DMS153 (cell line): ENCODE results near the gene SIRT4.
"Not testable (repeated sequence)": the region's sequence is repeated elsewhere in the genome, so short reads cannot be mapped to it uniquely, and the experiment has no call there.

Experiments
- DNase-seq: peaks from one replicate; lab custom pipeline; 2025; lab: John Stamatoyannopoulos, UW

SIRT4 gene, protein sequence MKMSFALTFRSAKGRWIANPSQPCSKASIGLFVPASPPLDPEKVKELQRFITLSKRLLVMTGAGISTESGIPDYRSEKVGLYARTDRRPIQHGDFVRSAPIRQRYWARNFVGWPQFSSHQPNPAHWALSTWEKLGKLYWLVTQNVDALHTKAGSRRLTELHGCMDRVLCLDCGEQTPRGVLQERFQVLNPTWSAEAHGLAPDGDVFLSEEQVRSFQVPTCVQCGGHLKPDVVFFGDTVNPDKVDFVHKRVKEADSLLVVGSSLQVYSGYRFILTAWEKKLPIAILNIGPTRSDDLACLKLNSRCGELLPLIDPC

DNA sequence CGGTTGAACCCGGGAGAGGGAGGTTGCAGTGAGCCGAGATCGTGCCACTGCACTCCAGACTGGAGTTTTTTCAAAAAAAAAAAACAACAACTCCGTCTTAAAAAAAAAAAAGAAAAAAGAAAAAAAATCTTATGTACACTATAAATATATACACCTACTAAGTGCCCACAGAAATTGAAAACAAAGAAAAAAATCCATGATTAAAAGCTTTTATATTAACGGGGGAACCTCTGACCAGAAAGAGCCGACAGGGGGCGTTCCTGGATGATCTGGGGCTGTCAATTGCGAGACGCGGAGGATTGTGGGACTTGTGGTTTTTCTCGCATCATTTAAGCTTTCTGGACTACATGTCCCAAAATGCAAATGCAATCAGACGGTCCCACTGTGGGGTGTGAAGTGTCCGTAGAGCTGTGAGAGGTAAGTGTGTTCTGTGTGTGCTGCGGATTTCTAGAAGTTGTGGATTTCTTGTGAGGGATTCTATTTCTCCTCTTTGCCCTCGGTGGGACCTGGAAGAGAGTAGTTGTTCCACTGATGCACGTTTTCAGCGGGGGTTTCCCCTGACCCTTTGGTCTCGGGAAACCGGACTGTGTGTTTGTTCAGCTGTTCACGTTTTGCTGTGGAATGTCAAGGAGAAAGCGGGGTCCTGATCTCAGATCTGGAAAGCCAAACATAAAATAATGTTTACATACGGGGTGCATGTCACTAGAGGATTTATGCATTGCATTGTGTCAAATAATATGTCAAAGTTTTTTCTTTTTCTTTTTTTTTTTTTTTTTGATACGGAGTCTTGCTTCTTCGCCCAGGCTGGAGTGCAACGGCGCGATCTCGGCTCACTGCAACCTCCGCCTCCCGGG lies at the start of gene SIRT4:
SIRT4 (plus strand) TSS at position 360 of the 854 bp plus-strand sequence. CDS start 1,241 bp downstream, outside the sequence.
- peak; percentile 90 for DNase-seq

DNA sequence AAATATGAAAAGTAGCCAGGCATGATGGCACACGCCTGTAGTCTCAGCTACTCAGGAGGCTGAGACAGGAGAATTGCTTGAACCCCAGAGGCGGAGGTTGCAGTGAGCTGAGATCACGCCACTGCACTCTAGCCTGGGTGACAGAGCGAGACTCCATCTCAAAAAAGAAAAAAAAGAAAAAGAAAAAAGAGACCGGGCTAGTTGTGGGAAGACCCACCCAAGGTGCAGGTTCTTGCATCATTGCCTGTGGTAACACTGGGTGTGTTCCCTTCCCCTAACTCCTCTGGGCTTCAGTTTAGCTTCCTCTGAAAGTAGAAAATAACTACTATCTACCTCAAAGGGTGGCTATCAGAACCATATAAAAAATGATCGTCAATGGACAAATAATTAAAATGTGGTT lies 48.8 kb upstream of the SIRT4 start:
- not testable (repeated sequence) for DNase-seq

DNA sequence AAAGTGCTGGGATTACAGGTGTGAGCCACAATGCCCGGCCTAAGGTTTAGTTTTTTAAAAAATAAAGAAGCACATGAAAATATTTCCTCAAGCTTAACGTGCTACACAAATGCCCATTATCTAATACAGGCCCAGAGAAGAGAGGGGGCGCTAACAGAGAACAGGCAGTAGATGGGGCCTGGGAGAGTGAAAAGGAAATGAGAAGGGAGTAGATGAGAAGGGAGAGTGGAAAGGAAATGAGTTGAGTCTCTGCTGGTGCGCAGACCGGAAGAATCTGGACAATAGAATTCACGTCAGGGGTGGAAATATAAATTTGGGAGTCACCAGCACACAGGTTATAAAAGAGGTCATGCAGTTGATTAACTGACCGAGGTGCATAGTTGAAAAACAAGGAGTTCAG lies 47.3 kb upstream of the SIRT4 start:
- no peak for DNase-seq

DNA sequence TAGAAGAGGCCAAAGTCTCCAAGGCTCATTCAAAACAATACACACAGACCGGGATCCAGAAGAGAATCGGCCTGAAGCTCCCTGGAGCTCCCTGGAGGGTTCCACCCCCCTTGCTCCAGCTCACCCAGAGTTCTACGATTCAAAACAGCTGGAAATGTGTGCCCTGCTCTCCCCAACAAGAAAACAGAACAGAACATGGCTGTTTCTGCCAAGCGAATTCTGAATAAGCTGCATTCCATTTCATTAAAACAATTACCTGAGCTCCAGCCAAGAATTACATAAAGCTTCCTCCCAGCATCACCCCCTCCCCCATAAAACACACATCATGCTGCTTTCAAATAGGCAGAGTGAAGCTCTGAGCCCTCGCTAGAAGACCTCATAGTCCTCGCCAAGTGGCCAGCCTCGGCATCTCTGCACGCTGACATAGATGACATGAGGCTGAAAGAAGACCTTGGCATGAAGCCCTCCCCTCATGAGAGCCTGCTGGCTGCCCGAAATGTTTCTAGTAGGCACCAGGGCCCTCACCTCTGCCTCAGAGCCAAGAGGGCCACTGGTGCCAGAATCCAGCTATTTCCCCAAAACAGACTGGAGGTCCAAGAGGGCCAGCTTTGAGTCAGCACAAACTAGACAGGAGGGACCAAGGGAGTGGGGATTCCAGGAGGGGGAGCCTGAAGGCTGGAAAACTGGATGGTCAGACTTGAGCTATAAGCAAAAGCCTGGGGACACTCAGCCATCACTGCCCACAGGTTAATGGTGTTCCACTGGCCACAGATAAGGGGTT lies 44.9 kb upstream of the SIRT4 start:
- no peak for DNase-seq

DNA sequence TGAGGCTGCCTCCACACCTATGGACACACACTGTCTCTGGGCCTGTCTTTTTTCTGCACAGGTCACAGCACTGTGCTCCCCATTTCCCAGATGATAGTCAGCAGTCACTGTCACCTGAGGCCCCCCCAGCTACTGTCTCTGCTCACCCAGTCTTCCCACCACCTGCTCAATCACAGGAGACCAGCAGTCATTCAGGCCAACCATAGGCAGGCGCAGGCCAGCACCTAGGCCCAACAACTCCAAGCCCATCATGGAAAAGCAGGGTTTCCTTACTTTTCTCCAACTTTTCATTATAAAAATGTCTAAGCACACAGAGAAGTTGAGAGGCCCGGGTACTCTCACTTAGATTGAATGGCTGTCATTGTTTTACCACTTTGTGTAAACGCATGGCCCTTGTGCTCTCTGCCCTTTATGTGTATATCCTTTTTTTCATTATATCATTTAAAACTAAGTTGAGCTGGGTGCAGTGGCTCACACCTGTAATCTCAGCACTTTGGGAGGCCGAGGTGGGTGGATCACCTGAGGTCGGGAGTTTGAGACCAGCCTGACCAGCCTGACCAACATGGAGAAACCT lies 43.7 kb upstream of the SIRT4 start:
- no peak for DNase-seq

DNA sequence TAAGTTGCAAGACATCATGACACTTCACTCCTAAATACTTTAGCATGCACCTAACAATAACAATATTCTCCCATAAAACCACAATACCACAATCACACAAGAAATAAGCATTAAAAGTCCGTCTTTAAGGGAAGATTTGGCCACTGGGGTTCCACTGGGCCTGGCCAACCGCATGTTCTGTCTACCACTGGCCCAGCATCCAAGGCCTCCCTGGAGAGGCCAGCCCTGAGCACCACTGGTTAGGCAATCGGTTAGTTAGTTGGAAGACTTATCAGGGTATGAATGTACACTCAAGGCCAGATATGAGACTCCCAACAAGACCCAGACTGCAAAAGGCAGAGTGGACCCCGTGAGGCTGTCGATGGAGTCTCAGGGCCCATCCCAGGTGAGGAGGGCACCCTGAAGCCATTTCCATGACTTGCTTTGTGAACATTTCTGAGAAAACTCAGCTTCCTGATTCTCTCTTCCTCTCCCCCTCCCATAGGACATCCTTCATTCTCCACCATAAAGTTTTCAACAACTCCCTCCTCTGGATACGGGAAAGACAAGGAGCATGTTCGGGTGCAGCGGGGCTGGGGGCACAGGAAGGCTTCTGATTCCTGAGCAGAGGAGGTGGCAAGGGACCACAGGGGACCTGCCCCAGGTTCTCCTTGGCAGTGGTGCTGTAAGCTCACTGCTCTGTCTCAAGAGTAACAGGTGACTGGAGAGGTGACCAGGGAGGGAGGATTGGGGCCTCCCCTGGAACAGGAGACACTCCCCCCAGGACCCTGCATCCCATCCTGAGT lies 42.5 kb upstream of the SIRT4 start:
- DNase-seq = no peak

DNA sequence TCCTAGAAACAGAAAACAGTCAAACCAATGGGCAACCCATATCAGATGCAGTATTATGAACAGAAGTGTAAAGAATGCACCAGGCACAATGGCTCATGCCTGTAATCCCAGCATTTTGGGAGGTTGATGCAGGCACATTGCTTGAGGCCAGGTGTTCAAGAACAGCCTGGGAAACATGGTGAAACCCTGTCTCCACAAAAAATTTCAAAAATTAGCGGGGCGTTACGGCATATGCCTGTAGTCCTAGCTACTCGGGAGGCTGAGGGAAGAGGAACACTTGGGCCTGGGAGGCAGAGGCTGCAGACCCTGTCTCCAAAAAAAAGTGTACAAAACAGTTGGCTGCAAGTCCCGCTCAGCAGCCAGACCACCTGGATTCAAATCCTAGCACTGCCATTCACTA lies 41.5 kb upstream of the SIRT4 start:
- no peak for DNase-seq

DNA sequence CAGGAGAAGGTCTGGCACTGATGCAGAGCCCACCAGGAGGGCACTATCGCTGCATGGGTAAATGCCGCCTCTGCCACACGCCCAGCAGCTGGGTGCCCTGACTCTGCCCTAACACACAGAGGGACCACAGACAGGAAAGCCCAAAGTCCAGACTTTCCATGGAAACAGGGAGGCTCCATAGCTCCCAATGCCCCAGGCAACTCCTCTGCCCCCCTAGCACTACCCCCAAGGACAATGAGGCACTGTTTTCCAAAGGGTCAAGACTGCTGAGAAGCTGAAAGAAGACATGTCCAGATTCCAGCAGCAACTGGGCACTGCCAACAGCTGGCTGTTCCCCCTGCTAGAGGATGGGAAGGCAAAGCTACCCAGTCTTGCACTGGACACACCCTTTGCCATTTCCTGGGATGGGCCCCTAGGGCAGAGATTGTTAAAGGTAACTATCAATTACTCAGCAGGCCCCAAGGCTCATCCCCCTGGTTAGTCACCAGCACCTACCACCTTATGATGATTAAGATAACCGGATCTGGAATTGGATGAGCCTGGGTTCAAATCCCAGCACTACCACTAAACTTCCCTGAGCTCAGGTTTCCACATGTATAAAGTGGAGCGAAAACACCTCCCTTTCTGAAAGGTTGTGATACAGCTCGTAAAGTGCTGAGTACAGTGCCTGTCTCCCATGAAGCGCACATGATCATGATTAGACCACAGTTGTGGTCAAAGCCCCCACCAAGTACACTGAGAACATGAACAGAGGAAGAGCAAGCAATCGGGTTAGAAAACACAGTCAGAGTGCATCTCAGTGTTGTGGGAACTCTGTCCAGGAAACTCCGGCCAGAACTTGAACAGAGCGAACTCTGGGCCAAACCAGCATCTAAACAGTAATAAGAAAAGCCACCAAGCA lies 39.9 kb upstream of the SIRT4 start:
- no peak for DNase-seq

DNA sequence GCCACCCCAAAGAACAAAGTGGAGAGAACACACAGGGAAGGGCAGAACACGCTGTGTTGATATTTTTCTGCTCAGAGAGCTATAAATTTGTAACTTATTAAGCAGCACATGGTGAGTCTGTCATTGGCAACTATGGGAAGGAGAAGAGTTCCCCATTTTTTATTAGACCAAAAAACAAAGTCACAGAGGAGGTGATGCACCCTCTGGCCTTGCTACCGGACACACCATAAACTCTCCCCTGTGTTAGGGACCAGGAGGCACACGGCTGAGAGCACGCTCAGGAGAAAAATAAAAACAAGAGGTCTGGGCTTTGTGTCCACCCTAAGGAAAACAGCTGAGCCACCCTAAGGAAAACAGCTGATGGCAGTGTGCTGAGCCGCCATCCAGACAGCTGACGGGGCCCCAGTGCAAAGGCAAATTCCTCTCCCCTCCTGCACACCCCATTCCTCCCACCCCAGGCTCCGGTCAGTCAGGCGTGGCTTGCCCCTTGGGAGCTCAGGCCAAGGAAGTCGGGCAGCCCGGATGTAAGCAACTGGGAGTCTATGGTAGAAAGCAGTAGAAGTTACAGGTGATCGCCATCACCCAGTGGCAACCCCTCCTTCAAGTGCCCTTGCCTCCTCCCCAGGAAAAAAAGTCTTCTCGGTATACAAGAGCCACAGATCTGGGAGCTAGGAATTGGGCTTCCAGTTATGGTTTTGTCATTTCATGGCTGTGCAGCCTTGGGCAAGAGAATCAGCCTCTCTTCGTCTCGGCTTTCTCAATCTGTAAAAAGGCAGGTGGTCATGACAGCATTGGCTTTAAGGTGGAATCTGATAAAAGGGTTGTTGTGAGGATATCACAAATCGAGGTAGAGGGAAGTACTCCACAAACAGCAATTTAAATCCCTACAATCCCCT lies 39.0 kb upstream of the SIRT4 start:
- no peak for DNase-seq

DNA sequence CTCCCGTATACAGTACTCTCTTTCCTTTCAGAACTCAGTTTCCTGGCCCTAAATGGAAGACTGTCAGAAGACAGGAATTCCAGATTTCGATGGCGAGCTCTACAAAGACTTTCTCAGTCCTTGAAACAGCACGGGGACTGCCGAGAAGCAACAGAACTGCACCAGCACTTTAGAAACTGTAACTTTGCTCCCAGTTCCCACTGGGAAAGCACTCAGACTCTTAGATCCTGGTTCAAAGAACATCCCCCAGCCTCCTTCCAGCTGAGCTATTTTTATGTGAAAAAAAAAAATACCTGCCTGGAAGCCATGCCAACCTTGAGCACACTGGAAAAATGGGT lies 38.4 kb upstream of the SIRT4 start:
- DNase-seq = no peak

DNA sequence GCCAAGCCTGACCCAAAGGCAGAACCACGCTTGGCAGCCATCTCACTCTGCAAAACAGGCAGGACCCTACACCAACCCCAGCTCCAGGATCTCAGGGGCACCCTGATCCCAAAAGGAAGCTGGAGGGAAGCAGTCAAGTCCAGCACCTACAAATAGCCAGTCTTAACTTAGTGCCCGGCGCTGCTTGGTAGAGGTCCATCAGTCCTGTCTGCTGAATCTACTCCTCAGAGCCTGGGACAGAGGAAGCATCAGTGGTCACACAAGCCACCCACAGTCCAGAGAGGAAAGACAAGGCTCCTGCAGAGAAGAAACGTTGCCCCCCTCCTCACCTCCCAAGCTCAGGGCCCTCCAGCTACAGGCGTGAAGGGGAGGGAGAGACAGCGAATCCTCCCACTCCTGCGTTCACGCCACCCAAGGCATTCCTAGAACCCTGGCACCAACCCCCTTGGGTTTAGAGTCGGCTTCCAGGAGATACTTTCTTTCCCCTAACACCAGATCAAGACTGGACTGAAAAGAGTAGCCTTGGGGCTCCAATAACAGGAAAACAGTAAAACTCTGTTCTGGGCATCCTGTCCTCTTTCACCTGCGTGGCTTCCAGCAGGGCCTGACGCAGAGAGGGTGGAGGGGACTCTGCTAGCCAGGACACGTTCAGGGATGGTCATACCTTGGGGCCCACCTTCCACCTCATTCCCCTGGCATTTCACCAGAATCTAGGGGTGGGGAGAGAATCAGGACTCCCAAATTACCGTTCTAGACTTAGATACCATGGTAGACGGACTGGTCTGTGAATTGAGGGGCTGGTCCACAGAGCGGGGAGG lies 37.8 kb upstream of the SIRT4 start:
- DNase-seq = no peak

DNA sequence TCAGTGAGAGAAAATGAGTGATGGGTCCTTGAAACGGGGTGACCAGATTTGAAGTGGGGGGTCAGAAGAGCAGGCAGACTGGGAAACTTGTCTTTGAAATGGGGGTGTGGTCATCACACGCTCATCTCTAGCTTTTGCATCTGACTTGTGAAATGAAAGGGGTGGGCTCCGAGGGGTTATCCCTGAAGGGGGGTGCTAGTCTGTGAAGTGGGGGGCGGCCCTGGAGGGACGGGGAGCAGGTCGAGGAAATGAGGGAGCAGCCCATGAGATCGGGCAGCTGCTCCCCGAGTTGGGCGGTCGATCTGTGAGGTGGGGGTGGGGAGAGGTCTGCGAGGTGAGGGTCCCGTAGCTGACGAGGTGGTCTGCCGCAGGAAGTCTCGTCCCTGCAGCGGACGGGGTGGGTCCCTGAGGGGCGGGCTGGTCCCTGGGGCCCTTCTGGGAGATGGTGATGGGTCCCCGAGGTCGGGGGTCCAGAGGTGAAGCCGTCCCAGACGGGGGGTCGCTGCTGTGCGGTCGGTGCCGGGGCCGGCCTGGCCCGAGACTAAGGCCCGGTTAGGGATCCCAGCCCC lies 37.1 kb upstream of the SIRT4 start:
- DNase-seq = no peak

DNA sequence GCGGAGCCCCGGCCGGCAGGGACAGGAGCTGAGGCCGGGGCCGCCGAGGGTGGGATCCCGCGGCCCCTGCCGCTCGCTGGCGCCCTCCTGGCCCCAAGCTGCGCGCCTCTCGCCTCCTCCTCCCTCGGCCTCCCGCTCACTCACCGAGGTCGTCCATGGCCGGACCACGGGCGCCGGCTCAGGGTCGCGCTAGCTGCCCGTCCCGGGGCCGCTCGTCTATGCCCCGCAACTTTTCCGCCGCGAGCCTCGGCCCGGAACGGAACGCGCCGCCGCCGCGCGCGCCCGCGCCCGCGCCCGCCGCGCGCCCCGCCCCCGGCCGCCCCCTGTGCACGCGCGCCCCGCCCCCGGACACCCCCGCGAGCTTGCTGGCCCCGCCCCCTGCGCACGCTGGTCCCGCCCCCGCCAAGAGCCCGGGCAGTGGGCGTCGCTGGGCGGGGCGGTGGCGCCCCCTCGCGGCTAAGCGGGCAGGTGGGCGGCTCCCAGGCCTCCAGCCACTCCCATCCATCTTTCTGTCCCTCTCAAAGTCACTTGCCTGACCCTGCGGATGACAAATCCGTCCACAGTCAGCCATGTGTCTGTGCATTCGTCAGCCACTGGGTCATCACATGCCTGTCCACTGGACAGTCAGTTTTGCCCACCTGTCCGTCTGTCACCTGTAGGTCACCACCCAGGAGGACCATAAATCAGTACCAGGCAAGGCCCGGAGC lies 36.5 kb upstream of the SIRT4 start, which contains the start of gene PXN:
PXN (minus strand) TSS at position 258 of the 707 bp plus-strand sequence; CDS start at position 157, 101 bp downstream.
- no peak for DNase-seq

DNA sequence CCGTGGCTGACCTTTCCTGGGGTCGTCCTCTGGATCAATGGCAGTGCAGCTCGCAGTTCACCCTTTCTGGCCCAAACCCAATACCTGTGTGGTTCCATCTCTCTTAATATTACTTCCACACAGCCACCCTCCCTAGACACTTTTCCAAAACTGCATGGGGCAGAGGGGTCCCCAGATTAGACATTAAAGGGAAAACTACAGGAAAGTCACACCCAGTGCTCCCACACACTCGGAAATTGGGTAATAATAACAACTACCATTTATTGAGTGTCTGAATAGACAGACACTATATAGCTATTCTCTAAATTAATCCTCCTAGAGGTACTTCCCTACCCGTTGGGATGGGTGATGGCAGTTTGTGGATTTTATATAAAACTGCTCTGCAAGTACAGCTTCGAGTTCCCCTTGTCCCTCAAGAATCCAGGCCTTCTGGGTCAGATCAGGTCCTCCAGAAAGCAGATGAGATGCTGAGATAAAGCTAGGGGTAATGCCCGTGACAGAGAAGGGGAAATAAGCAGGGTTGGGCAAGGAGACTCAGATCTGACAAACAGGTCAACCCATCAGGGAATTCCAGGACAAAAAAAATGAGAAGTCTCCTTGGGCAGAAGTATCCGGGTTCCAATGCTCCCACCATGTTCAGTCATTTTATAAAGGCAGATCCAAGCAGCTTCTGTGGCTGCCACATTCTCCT lies 35.8 kb upstream of the SIRT4 start:
- DNase-seq = no peak

DNA sequence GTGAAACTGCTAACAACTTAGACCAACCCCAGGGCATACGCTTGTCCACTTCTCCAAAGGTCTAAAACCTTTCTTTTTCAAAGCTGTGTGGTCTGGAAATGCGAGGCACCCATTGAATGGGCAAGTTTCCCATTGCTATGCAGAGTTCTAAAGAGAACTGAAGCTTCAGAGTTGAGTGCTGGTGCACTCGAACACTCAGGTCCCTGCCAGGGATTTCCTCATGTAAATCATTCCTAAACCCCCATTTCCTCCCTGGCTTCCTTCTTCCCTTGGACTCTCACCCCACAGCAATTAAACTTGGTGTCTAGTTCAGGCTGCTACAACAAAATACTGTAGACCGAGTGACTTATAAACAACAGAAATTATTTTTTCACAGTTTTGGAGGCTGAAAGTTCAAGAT lies 34.4 kb upstream of the SIRT4 start:
- DNase-seq = no peak

DNA sequence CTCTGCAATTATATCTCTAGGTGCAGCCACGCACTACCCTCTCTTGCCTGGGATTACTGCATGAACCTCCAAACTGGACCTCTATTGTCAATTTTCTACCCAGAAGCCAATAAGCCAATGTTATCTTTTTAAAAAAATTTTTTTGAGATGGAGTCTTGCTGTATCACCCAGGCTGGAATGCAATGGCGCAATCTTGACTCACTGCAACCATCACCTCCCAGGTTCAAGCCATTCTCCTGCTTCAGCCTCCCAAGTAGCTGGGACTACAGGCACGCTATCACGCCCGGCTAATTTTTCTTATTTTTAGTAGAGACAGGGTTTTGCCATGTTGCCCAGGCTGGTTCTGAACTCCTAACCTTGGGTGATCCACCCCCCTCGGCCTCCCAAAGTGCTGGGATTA lies 25.4 kb upstream of the SIRT4 start:
- DNase-seq = no peak
